Trophoblast cell (in vitro differentiated cells and primary cell): ENCODE data around the gene RPTOR.

Experiments used
- DNase-seq, 2 donors: peaks; one replicate each; pipeline ENCODE4 v3.0.0-alpha.2; 2016
- H2AFZ ChIP-seq: 2 replicates; pipeline ENCODE4 v1.6.1; 2013; ENCODE audit warnings: low read length, moderate library complexity, mild to moderate bottlenecking; ENCODE audit not compliant: insufficient read depth, poor library complexity
- H2AK5ac ChIP-seq: 2 replicates; pipeline ENCODE4 v1.6.1; 2013; ENCODE audit warnings: mild to moderate bottlenecking, low read length
- H2BK120ac ChIP-seq: 2 replicates; pipeline ENCODE4 v1.6.1; 2013; ENCODE audit warnings: low read length, mild to moderate bottlenecking, moderate library complexity; ENCODE audit not compliant: insufficient read depth, poor library complexity
- H2BK12ac ChIP-seq: 2 replicates; pipeline ENCODE4 v1.6.1; 2013; ENCODE audit warnings: mild to moderate bottlenecking, low read length, moderate library complexity
- H2BK5ac ChIP-seq: 2 replicates; pipeline ENCODE4 v1.6.1; 2013; ENCODE audit warnings: low read length, low read depth, moderate library complexity, mild to moderate bottlenecking; ENCODE audit not compliant: poor library complexity
- H3K14ac ChIP-seq: 2 replicates; pipeline ENCODE4 v1.6.1; 2013; ENCODE audit warnings: mild to moderate bottlenecking, low read length
- H3K18ac ChIP-seq: 2 replicates; pipeline ENCODE4 v1.6.1; 2013; ENCODE audit warnings: mild to moderate bottlenecking, low read length
- H3K23ac ChIP-seq: 2 replicates; pipeline ENCODE4 v1.6.1; 2013; ENCODE audit warnings: low read length
- H3K27ac ChIP-seq: 2 replicates; pipeline ENCODE4 v1.5.1; 2013; ENCODE audit warnings: low read depth, mild to moderate bottlenecking, inconsistent platforms, low read length, moderate library complexity
- H3K27me3 ChIP-seq: 2 replicates; pipeline ENCODE4 v1.6.1; 2013; ENCODE audit warnings: inconsistent platforms, mild to moderate bottlenecking, low read length, moderate library complexity; ENCODE audit not compliant: insufficient read depth
- H3K36me3 ChIP-seq, 2 experiments: 1 replicate in 1 of 2; 2 replicates in 1 of 2; pipeline ENCODE4 v1.6.1; 2013; ENCODE audit warnings: low read length in 2 of 2, mild to moderate bottlenecking in 2 of 2, moderate library complexity in 1 of 2; ENCODE audit not compliant: insufficient read depth in 2 of 2, control insufficient read depth in 1 of 2
- H3K4ac ChIP-seq: 2 replicates; pipeline ENCODE4 v1.6.1; 2013; ENCODE audit warnings: low read depth, mild to moderate bottlenecking, low read length, moderate library complexity
- H3K4me1 ChIP-seq, 2 experiments: 1 replicate in 1 of 2; 2 replicates in 1 of 2; pipeline ENCODE4 v1.6.1; 2013; ENCODE audit warnings: low read length in 2 of 2, mild to moderate bottlenecking in 2 of 2, moderate library complexity in 1 of 2; ENCODE audit not compliant: insufficient read depth in 2 of 2, control insufficient read depth in 1 of 2
- H3K4me2 ChIP-seq: 2 replicates; pipeline ENCODE4 v1.6.1; 2013; ENCODE audit warnings: inconsistent platforms, mild to moderate bottlenecking, low read length, moderate library complexity
- H3K4me3 ChIP-seq: 2 replicates; pipeline ENCODE4 v1.5.1; 2013; ENCODE audit warnings: mild to moderate bottlenecking, low read depth, low read length, inconsistent platforms
- H3K79me1 ChIP-seq: one replicate; pipeline ENCODE4 v1.6.1; 2013; ENCODE audit warnings: low read length
- H3K79me2 ChIP-seq: 2 replicates; pipeline ENCODE4 v1.6.1; 2013; ENCODE audit warnings: low read length, mild to moderate bottlenecking; ENCODE audit not compliant: control insufficient read depth, insufficient read depth, poor library complexity
- H3K9ac ChIP-seq: 2 replicates; pipeline ENCODE4 v1.6.1; 2013; ENCODE audit warnings: mild to moderate bottlenecking, low read length
- H3K9me3 ChIP-seq: 2 replicates; pipeline ENCODE4 v1.6.1; 2013; ENCODE audit warnings: low read depth, mild to moderate bottlenecking, control low read depth, inconsistent platforms, low read length; ENCODE audit not compliant: insufficient read depth
- H4K12ac ChIP-seq: 2 replicates; pipeline ENCODE4 v1.6.1; 2013; ENCODE audit warnings: low read depth, mild to moderate bottlenecking, low read length, moderate library complexity
- H4K8ac ChIP-seq: 2 replicates; pipeline ENCODE4 v1.6.1; 2013; ENCODE audit warnings: low read depth, mild to moderate bottlenecking, low read length, moderate library complexity
- H4K91ac ChIP-seq: one replicate; pipeline ENCODE4 v1.6.1; 2013; ENCODE audit warnings: low read depth, mild to moderate bottlenecking, low read length, moderate library complexity
- WGBS: extraction: QIAGEN DNeasy Blood & Tissue Kit; methylation state at CpG from one replicate; pipeline ENCODE4 v1.1.7; 2013; ENCODE audit warnings: missing lambda C conversion rate; ENCODE audit not compliant: insufficient read length, insufficient coverage; ENCODE audit errors: extremely low coverage; 5-methylcytosine and 5-hydroxymethylcytosine counted together

RPTOR gene

DNA sequence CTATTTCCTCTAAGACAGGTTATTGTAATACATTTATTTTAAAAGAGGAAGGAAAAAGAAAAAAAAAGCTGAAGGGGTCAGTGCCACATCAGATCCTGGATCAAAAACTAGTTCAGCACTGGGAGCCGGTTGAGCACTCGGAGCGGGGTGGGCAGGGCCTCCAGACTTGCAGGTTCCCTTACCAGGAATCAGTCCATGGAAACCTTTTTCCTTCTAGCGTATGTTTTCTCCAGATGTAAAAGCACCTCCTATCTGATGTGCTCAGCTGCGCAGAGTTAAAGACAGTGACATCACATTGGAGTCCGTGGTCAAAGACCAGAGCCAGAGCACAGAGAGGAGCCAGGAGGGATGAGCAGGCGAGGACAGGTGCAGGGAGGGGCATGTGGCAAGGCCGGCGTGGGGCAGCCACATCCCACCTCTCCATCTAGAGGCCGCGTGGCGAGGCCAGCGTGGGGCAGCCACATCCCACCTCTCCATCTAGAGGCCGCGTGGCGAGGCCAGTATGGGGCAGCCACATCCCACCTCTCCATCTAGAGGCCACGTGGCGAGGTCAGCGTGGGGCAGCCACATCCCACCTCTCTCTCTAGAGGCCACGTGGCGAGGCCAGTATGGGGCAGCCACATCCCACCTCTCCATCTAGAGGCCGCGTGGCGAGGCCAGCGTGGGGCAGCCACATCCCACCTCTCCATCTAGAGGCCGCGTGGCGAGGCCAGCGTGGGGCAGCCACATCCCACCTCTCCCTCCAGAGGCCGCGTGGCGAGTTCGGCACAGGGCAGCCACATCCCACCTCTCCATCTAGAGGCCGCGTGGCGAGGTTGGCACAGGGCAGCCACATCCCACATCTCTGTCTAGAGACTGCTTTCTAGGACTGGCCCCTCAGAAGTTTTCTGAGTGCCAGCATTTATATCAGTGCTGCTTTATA, 280.2 kb downstream of the RPTOR start:
- H3K9ac ChIP-seq = no peak overlapping the region
- H3K4me3 ChIP-seq = no peak overlapping the region
- H3K27me3 ChIP-seq = no peaks in the 10 kb centered on the region
- no CpG with 5 or more reads among the region's 36 CpGs for WGBS
- H3K36me3 ChIP-seq = peaks cover 3 to 5% of the 10 kb centered on the region in 2 experiments
- no peak overlapping the region for H4K8ac ChIP-seq
- no peaks in the 10 kb centered on the region for H3K79me2 ChIP-seq
- H2BK120ac ChIP-seq = no peak overlapping the region
- H3K23ac ChIP-seq = no peak overlapping the region
- H2AK5ac ChIP-seq = no peak overlapping the region
- no peak overlapping the region for H3K27ac ChIP-seq
- H3K4ac ChIP-seq = no peak overlapping the region
- peaks cover 8 to 22% of the 10 kb centered on the region in 2 experiments for H3K4me1 ChIP-seq
- no peak overlapping the region for H3K18ac ChIP-seq
- H2BK12ac ChIP-seq = no peak overlapping the region
- H4K91ac ChIP-seq = no peak overlapping the region
- no peak overlapping the region for H4K12ac ChIP-seq
- H3K14ac ChIP-seq = no peak overlapping the region
- H3K79me1 ChIP-seq = no peaks in the 10 kb centered on the region
- no peak overlapping the region for H2BK5ac ChIP-seq
- H3K4me2 ChIP-seq = no peak overlapping the region
- no peak overlapping the region for H2AFZ ChIP-seq
- DNase-seq = no peak
- peaks cover 6% of the 10 kb centered on the region for H3K9me3 ChIP-seq

DNA sequence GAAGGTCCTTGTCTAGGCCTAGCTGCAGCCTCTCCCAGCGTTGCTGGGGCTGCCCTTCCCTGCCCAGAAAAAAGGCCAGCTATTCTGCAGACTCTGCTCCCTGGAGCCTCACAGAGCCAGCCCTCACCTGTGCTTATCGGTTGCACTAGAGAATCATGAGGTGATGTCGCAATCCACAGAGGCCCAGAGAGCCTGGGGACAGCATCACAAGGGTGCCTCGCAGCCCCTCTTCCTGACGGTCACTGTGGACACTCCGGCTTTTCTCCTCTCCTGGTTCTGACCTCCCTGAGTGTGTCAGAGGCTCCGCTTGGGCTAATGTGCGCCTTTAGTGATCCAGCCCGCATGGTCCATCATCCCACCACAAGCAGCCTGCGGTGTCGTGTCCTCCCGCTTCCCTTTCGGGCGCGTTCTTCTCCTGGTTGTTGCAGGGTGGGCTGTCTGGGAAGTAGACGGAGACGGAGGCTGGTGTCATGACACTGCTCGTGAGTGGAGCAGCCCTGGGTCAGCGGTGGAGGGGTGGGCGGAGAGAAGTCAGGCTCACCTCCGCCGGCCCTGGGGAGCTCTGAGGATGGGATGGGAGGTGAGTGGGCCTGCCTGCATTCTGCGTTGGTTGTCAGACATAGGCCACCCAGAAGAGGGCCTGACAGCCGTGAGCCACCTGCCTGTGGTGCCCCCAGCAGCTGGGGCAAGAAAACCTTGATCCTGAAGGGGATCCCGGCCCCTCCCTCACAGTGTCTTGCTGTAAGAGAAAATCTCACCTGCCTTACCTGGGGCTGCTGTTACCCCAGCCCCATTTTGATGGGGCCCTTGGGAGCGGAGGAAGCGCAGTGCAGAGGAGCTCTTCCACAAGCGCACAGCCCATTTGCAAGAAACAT, 281.1 kb downstream of the RPTOR start:
- WGBS = no CpG with 5 or more reads among the region's 28 CpGs
- H2BK120ac ChIP-seq = no peak overlapping the region
- no peaks in the 10 kb centered on the region for H3K79me2 ChIP-seq
- peak in 1 of 2 donors; percentile 4 for DNase-seq
- H3K18ac ChIP-seq = no peak overlapping the region
- no peak overlapping the region for H3K4me2 ChIP-seq
- H4K91ac ChIP-seq = no peak overlapping the region
- no peak overlapping the region for H2AK5ac ChIP-seq
- no peak overlapping the region for H3K14ac ChIP-seq
- no peak overlapping the region for H3K9ac ChIP-seq
- no peaks in the 10 kb centered on the region for H3K27me3 ChIP-seq
- peaks cover 6% of the 10 kb centered on the region for H3K9me3 ChIP-seq
- H3K27ac ChIP-seq = no peak overlapping the region
- no peak overlapping the region for H3K23ac ChIP-seq
- peaks cover 3 to 5% of the 10 kb centered on the region in 2 experiments for H3K36me3 ChIP-seq
- H4K12ac ChIP-seq = no peak overlapping the region
- no peak overlapping the region for H3K4me3 ChIP-seq
- no peak overlapping the region for H2AFZ ChIP-seq
- H4K8ac ChIP-seq = no peak overlapping the region
- H2BK12ac ChIP-seq = no peak overlapping the region
- no peak overlapping the region for H3K4ac ChIP-seq
- H2BK5ac ChIP-seq = no peak overlapping the region
- H3K79me1 ChIP-seq = no peaks in the 10 kb centered on the region
- peaks cover 2 to 18% of the 10 kb centered on the region in 2 experiments for H3K4me1 ChIP-seq

DNA sequence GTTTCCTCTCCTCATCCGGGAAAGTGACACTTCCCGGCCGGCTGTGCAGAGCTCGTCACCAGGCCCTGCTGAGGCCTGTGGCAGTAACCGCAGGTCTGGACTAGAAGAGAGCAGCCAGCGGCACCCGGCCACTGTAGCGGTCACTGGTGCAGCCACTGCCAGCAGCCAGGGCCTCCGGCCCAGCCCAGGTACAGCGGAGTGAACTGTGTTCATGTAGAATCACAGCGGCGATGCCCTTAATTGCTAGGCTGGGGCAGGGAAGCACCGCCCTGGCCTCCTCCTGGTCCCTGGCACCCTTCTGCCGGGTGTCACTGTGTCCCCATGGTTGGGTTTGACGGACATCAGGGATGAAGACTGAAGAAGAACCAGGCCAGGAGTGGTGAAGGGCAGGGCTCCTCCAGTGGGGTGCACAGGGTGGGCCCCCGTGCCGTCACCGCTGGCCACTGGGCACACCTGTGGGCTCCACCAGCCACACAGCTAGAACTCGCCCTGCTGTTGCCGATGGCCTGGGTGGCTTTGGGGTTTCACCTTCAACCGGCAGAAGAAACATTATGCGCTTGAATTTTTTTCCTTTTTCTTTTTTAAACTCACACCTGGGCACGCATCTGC, 281.8 kb downstream of the RPTOR start:
- H3K36me3 ChIP-seq = peaks cover 3 to 5% of the 10 kb centered on the region in 2 experiments
- no peak overlapping the region for H2BK120ac ChIP-seq
- H3K79me2 ChIP-seq = no peaks in the 10 kb centered on the region
- peaks cover 8% of the 10 kb centered on the region for H3K9me3 ChIP-seq
- H4K8ac ChIP-seq = no peak overlapping the region
- H3K4me2 ChIP-seq = no peak overlapping the region
- peaks cover 2 to 18% of the 10 kb centered on the region in 2 experiments for H3K4me1 ChIP-seq
- no peaks in the 10 kb centered on the region for H3K79me1 ChIP-seq
- no peak overlapping the region for H3K23ac ChIP-seq
- no peak overlapping the region for H4K91ac ChIP-seq
- H3K27me3 ChIP-seq = no peaks in the 10 kb centered on the region
- H3K18ac ChIP-seq = peak overlapping the region; percentile 38
- H3K9ac ChIP-seq = no peak overlapping the region
- no peak overlapping the region for H2BK5ac ChIP-seq
- no peak overlapping the region for H4K12ac ChIP-seq
- DNase-seq = no peak
- H2AFZ ChIP-seq = no peak overlapping the region
- H3K27ac ChIP-seq = no peak overlapping the region
- H3K4ac ChIP-seq = no peak overlapping the region
- peak overlapping the region; percentile 29 for H3K4me3 ChIP-seq
- no CpG with 5 or more reads among the region's 23 CpGs for WGBS
- no peak overlapping the region for H2AK5ac ChIP-seq
- no peak overlapping the region for H2BK12ac ChIP-seq
- H3K14ac ChIP-seq = no peak overlapping the region

GRCh38 chr17:80826955-80827645, 282.5 kb downstream of the RPTOR start:
- Histone ChIP-seq H4K8ac (no peak overlapping the region), H3K4me3 (no peak overlapping the region), H2BK5ac (no peak overlapping the region), H3K9me3 (peaks cover 7% of the 10 kb centered on the region), H3K4me2 (no peak overlapping the region), H2AK5ac (no peak overlapping the region), H2BK120ac (no peak overlapping the region), H4K91ac (no peak overlapping the region), H2BK12ac (no peak overlapping the region), H3K4ac (no peak overlapping the region), H3K18ac (peak overlapping the region; percentile 18), H3K79me2 (no peaks in the 10 kb centered on the region), H3K27me3 (no peaks in the 10 kb centered on the region), H4K12ac (no peak overlapping the region), H3K14ac (no peak overlapping the region), H3K79me1 (no peaks in the 10 kb centered on the region), H3K4me1 (peaks cover 4 to 18% of the 10 kb centered on the region in 2 experiments), H3K9ac (no peak overlapping the region), H2AFZ (no peak overlapping the region), H3K23ac (no peak overlapping the region), H3K27ac (no peak overlapping the region), H3K36me3 (peaks cover 3 to 5% of the 10 kb centered on the region in 2 experiments)
- DNase-seq = peak in 1 of 2 donors; percentile 18
- no CpG with 5 or more reads among the region's 20 CpGs for WGBS
